Sigmoid colon (tissue), 7 donors: ENCODE data around the gene PPP1R26. TPM values are rescaled to one million over a fixed set of nuclear protein-coding genes. Genes with fewer than 3 reads are reported as not detected.

ENCODE experiments used
- DNase-seq: peaks from one replicate; pipeline ENCODE4 v3.0.0-alpha.2; 2019
- H3K27ac ChIP-seq, 4 donors: fragments of 200-600 bp; sonication (generic); one replicate each; pipeline ENCODE4 v1.5.1; 2016 to 2019; ENCODE audit warnings: mild to moderate bottlenecking in 1 of 4
- H3K27me3 ChIP-seq, 3 donors: fragments of 200-600 bp; sonication (generic); one replicate each; pipeline ENCODE4 v1.5.1; 2019; ENCODE audit warnings: mild to moderate bottlenecking in 1 of 3
- H3K36me3 ChIP-seq, 4 donors: fragments of 200-600 bp; sonication (generic); one replicate each; pipeline ENCODE4 v1.5.1; 2016 to 2019
- H3K4me1 ChIP-seq, 4 donors: fragments of 200-600 bp; sonication (generic); one replicate each; pipeline ENCODE4 v1.5.1; 2017 to 2019
- H3K4me3 ChIP-seq, 4 donors: fragments of 200-600 bp; sonication (generic); one replicate each; pipeline ENCODE4 v1.5.1; 2017 to 2019; ENCODE audit warnings: mild to moderate bottlenecking in 2 of 4, moderate library complexity in 1 of 4
- H3K9me3 ChIP-seq, 4 donors: fragments of 200-600 bp in 3 of 4; sonication (generic) in 3 of 4; one replicate each; pipeline versions ENCODE4 v1.5.1 to v1.6.1; 2013 to 2019
- EP300 ChIP-seq, 4 donors: sonication (generic); formaldehyde crosslinking; IDR thresholded peaks; one replicate each; pipeline ENCODE4 v1.6.1; 2017; ENCODE audit warnings: antibody characterized with exemption in 4 of 4
- POLR2A ChIP-seq, 2 donors: fragments of 450-650 bp; IDR thresholded peaks; one replicate each; pipeline ENCODE4 v1.6.1; 2016; ENCODE audit warnings: antibody characterized with exemption in 2 of 2, mild to moderate bottlenecking in 2 of 2, moderate library complexity in 2 of 2
- POLR2AphosphoS5 ChIP-seq, 4 donors: sonication (generic); formaldehyde crosslinking; IDR thresholded peaks; one replicate each; pipeline ENCODE4 v1.6.1; 2017; ENCODE audit warnings: antibody characterized with exemption in 4 of 4
- WGBS, 2 donors: extraction: QIAGEN DNeasy Blood & Tissue Kit; methylation state at CpG; one replicate each; pipeline ENCODE4 v1.1.7; 2013; 5-methylcytosine and 5-hydroxymethylcytosine counted together
- intact Hi-C: fragments of 100-400 bp; cut with DNase I; formaldehyde crosslinking; loops from one replicate; pipeline ENCODE4 v1.15.1; 2023
- polyA plus RNA-seq, 3 donors: library from polyadenylated mRNA; stranded (reverse); fragments of 200-250 nt; gene quantifications; one replicate each; pipeline ENCODE4 v1.2.3, GENCODE V29; 2013
- total RNA-seq, 4 donors: library from RNA; depleted of rRNA; stranded (reverse); fragments of >200 nt; gene quantifications; one replicate each; pipeline ENCODE4 v1.1.0, GENCODE V29; 2016
- TF ChIP-seq, protein P1 (sequence below), 4 experiments: fragments of 450-650 bp in 3 of 4; fragments of 200-600 bp in 1 of 4; IDR thresholded peaks; one replicate each; pipeline ENCODE4 v1.5.1; 2016 to 2019; ENCODE audit warnings: antibody characterized with exemption in 4 of 4, mild to moderate bottlenecking in 3 of 4, moderate library complexity in 2 of 4
- donor health status: healthy with polysubstance abuse.
- donor health status: Bipolar disorder and iron deficiency.
- donor health status: healthy.

PPP1R26 gene
- total and polyA plus RNA-seq, 7 donors, result 4.8 to 12.7 (median 9.5) TPM

DNA sequence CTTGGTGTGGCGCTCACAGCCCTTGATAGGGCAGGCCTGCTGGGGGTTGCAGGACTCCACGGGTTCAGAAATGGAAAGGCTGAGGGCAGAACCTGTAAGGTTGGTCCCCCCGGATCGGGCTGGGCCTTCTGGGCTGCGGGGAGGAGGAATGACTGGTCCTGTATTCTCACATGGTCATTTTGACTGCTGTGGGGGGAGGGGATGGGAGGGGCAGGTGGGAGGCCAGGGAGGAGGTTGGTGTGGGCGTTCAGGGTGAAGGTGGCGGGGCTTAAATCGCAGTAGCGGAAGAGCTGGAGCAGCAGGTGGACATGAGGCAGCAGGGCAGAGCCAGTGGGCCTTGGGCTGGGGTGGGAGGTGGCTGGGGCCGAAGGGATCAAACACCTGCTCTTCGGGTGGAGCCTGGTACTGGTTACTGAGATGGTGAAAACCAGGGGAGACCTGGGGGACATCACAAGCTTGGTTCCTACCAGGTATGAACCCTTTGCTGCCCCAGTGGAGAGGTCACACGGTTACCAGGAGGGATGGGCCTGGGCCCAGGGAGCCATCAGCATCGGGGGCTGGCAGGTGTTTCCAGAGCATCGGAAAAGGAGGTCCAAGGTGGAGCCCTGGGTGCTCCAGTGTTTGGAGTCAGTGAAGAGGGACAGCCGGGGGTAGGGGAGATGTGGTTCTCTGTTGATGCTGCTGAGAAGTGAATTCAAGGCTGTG, 22.7 kb downstream of the PPP1R26 start:
- Histone ChIP-seq H3K4me3 (peak overlapping the region in 2 of 4 donors; percentile 90 to 92), H3K36me3 (peaks cover 9 to 38% (median 20%) of the 10 kb centered on the region in 4 donors), H3K4me1 (peaks cover 0 to 34% (median 27%) of the 10 kb centered on the region in 4 donors), H3K27ac (no peak overlapping the region), H3K9me3 (no peaks in the 10 kb centered on the region), H3K27me3 (no peaks in the 10 kb centered on the region)
- intact Hi-C loops, result no loop called here
- TF ChIP-seq POLR2AphosphoS5 (IDR thresholded peaks at IDR 0.05), result no peak
- TF ChIP-seq POLR2A (IDR thresholded peaks at IDR 0.05), result no peak
- TF ChIP-seq EP300 (IDR thresholded peaks at IDR 0.05), result no peak
- TF ChIP-seq, protein P1, sequence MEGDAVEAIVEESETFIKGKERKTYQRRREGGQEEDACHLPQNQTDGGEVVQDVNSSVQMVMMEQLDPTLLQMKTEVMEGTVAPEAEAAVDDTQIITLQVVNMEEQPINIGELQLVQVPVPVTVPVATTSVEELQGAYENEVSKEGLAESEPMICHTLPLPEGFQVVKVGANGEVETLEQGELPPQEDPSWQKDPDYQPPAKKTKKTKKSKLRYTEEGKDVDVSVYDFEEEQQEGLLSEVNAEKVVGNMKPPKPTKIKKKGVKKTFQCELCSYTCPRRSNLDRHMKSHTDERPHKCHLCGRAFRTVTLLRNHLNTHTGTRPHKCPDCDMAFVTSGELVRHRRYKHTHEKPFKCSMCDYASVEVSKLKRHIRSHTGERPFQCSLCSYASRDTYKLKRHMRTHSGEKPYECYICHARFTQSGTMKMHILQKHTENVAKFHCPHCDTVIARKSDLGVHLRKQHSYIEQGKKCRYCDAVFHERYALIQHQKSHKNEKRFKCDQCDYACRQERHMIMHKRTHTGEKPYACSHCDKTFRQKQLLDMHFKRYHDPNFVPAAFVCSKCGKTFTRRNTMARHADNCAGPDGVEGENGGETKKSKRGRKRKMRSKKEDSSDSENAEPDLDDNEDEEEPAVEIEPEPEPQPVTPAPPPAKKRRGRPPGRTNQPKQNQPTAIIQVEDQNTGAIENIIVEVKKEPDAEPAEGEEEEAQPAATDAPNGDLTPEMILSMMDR (IDR thresholded peaks at IDR 0.05), result no peak
- 86 to 90% methylated on average over 15 of the region's 15 CpGs for WGBS, 2 donors
- DNase-seq, result peak; percentile 46

DNA sequence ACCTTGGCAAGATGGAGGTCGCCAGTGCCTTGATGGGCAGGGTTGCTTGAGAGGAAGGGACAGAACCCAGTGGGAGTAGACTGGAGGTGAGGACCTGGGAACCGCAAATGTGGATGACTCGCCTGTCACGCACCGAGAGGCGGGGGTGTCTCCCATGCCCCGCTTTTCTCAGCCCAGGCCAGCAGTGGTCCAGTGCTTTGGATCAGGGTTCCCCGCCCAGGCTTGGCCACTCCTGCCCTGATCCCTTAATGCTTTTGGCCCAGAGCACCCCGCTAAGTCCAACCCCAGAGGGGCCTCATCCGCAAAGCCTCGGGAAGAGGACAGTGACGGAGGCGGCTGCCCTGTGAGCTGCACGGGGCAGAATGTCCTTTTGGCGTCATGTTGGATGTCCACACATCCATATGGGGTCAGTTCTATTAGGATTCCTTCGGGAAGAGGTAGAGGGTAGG, 23.3 kb downstream of the PPP1R26 start:
- DNase-seq, result peak; percentile 40

DNA sequence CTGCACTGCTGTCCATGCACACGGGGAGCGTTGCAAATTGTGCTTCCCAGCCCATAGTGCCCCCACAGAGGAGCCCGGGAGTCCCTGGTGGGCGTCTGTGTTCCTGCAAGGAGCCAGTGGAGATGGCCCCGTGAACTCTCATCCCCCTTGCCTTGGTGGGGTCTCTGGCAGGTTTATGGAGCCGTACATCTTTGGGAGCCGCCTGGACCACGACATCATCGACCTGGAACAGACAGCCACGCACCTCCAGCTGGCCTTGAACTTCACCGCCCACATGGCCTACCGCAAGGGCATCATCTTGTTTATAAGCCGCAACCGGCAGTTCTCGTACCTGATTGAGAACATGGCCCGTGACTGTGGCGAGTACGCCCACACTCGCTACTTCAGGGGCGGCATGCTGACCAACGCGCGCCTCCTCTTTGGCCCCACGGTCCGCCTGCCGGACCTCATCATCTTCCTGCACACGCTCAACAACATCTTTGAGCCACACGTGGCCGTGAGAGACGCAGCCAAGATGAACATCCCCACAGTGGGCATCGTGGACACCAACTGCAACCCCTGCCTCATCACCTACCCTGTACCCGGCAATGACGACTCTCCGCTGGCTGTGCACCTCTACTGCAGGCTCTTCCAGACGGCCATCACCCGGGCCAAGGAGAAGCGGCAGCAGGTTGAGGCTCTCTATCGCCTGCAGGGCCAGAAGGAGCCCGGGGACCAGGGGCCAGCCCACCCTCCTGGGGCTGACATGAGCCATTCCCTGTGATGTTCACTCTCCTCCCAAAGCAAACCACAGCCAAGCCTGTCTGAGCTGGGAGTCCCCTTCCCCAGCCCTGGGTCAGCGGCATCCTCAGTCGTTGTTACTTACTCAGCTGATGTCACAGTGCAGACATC, 24.0 kb downstream of the PPP1R26 start:
- peak; percentile 59 for DNase-seq
- Histone ChIP-seq H3K27me3 (no peaks in the 10 kb centered on the region), H3K36me3 (peaks cover 9 to 38% (median 20%) of the 10 kb centered on the region in 4 donors), H3K4me1 (peaks cover 0 to 34% (median 27%) of the 10 kb centered on the region in 4 donors), H3K27ac (no peak overlapping the region), H3K4me3 (no peak overlapping the region), H3K9me3 (no peaks in the 10 kb centered on the region)
- intact Hi-C loops, result no loop called here
- 91 to 93% methylated on average over 41 of the region's 41 CpGs for WGBS, 2 donors
- TF ChIP-seq POLR2AphosphoS5 (IDR thresholded peaks at IDR 0.05) (no peak), EP300 (IDR thresholded peaks at IDR 0.05) (no peak), POLR2A (IDR thresholded peaks at IDR 0.05) (no peak)
- TF ChIP-seq, protein P1 (IDR thresholded peaks at IDR 0.05), result no peak

More for the DNA sequence above, 23.3 kb downstream of the PPP1R26 start:
- no peak overlapping the region for H3K4me3 ChIP-seq
- no peaks in the 10 kb centered on the region for H3K9me3 ChIP-seq
- no peaks in the 10 kb centered on the region for H3K27me3 ChIP-seq
- WGBS, 2 donors, result 89 to 95% methylated on average over 16 of the region's 16 CpGs
- H3K36me3 ChIP-seq, result peaks cover 9 to 38% (median 20%) of the 10 kb centered on the region in 4 donors
- no peak for TF ChIP-seq EP300 (IDR thresholded peaks at IDR 0.05)
- TF ChIP-seq POLR2A (IDR thresholded peaks at IDR 0.05), result no peak
- TF ChIP-seq POLR2AphosphoS5 (IDR thresholded peaks at IDR 0.05), result no peak
- TF ChIP-seq, protein P1 (IDR thresholded peaks at IDR 0.05), result no peak
- peaks cover 0 to 34% (median 27%) of the 10 kb centered on the region in 4 donors for H3K4me1 ChIP-seq
- intact Hi-C loops, result no loop called here
- no peak overlapping the region for H3K27ac ChIP-seq

DNA sequence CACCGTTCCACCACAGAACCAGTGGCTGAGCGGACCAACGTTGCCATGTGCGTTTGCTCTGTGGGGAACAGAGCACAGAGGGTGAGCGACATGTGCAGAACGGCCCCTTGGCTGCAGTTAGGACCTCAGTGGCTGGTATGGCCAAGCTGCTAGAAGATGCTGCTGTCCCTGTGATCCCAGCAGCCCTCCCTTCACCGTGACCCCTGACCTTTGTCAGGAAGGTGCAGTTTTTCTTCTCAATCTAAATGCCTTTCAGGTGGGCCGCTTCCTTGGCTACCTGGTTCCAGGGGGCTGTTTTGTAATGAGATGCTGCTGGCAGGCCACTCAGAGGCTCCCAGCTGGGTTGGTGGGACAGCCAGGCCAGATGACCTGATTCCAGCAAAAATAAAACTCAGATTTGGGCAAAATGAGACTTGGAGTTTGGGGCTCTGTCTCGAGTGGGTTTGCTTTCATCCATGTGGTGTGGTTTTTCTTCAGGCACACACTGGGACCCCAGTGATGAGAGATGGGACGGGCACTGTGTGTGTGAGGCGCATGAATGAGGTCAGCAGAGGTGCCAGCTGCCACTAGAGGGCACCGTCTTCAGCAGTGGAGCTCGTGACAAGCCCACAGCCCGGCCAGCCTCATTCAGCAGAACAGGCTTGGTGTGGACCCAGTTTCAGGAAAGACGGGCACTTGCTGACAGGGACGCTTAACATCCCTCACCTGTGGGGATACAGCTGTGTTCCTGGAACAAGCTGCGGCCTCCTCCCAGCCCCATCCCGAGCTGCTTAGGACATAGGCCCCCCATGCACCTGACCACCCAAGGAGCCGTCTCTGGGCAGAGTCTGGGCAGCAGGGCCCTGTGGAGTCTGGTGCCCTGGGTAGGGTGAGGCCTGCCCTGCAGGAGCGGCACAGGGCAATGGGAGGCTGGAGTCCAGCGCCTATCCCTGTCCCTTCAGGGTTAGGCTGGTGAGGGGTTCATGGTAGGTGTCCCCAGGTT, 25.0 kb downstream of the PPP1R26 start:
- Histone ChIP-seq H3K4me1 (peaks cover 0 to 28% (median 22%) of the 10 kb centered on the region in 4 donors), H3K4me3 (no peak overlapping the region), H3K9me3 (no peaks in the 10 kb centered on the region), H3K27ac (no peak overlapping the region), H3K36me3 (peaks cover 9 to 38% (median 20%) of the 10 kb centered on the region in 4 donors), H3K27me3 (no peaks in the 10 kb centered on the region)
- TF ChIP-seq, protein P1 (IDR thresholded peaks at IDR 0.05), result peak in 3 of 4 experiments; percentile 30 to 64 (median 38)
- TF ChIP-seq POLR2A (IDR thresholded peaks at IDR 0.05), result no peak
- peak; percentile 74 for DNase-seq
- 65 to 72% methylated on average over 21 of the region's 21 CpGs for WGBS, 2 donors
- intact Hi-C loops, result no loop called here
